ENCODE measurements around the gene ADAP1.
"Not testable (repeated sequence)": the region's sequence is repeated elsewhere in the genome, so short reads cannot be mapped to it uniquely, and the experiment has no call there.

Gene ADAP1

GRCh38 chr7:954330-955238, at the start of gene ADAP1:
Gene ADAP1, minus strand, starts transcription at chr7:954680. Its CDS starts 203 bp downstream, at chr7:954477.
- peak; percentile 31 for DNase-seq
- in situ Hi-C loops (cut with MboI; ENCODE audit: low pct_unique_long_range_greater_than_20kb, low sequenced_read_pairs) = no loop called here

DNA sequence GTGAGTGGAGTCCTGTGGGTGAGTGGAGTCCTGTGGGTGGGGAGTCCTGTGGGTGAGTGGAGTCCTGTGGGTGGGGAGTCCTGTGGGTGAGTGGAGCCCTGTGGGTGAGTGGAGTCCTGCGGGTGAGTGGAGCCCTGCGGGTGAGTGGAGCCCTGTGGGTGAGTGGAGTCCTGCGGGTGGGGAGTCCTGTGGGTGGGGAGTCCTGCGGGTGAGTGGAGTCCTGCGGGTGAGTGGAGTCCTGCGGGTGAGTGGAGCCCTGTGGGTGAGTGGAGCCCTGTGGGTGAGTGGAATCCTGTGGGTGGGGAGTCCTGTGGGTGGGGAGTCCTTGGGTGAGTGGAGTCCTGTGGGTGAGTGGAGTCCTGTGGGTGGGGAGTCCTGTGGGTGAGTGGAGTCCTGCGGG, 48.0 kb upstream of the ADAP1 start:
- DNase-seq; in situ Hi-C loops (cut with MboI; ENCODE audit: low pct_unique_long_range_greater_than_20kb, low sequenced_read_pairs): not testable (repeated sequence)

DNA sequence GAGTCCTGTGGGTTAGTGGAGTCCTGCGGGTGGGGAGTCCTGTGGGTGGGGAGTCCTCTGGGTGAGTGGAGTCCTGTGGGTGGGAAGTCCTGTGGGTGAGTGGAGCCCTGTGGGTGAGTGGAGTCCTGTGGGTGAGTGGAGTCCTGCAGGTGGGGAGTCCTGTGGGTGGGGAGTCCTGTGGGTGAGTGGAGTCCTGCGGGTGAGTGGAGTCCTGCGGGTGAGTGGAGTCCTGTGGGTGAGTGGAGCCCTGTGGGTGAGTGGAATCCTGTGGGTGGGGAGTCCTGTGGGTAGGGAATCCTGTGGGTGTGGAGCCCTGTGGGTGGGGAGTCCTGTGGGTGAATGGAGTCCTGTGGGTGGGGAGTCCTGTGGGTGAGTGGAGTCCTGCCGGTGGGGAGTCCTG, 47.5 kb upstream of the ADAP1 start:
- in situ Hi-C loops (cut with MboI; ENCODE audit: low pct_unique_long_range_greater_than_20kb, low sequenced_read_pairs) = not testable (repeated sequence)

GRCh38 chr7:1001069-1001770, 46.7 kb upstream of the ADAP1 start:
- in situ Hi-C loops (cut with MboI; ENCODE audit: low pct_unique_long_range_greater_than_20kb, low sequenced_read_pairs); DNase-seq: not testable (repeated sequence)

More for the DNA sequence above, 47.5 kb upstream of the ADAP1 start:
- DNase-seq = not testable (repeated sequence)

GRCh38 chr7:999941-1000935, 45.8 kb upstream of the ADAP1 start:
- in situ Hi-C loops (cut with MboI; ENCODE audit: low pct_unique_long_range_greater_than_20kb, low sequenced_read_pairs) = no loop called here

DNA sequence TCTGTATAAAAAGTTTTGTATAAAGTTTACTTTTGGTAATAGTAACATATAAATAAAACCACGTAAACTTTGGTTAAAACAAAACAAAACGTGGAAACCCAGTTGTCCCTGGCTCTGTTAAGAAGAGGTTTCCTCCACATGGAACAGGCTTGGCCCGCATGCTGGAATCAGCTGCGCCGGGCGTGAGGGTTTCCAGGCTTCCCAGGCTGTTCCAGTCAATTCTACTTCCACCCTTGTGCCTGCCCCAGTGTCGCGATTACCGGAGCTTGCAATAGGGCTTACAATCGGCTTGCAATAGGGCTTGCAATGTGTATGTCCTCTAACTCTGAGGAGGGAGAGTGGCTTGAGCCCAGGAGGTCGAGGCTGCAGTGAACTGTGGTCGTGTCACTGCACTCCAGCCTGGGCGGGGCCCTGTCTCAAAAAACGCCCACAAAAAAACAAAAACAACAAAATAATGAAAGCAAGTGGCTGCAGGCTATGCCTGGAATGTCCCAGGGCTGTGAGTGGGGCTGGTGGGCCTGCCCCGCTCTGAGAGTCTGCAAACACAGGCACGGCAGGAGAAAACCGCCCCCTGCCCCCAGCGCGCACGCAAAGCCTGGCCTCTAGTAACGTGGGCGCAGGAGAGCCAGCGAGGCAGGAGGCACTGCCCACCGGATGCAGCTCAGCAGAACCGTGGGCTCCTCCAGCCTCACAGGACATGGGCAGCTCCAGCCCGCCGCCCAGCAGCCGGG, 44.8 kb upstream of the ADAP1 start:
- in situ Hi-C loops (cut with MboI; ENCODE audit: low pct_unique_long_range_greater_than_20kb, low sequenced_read_pairs) = no loop called here
- no peak for DNase-seq

More at GRCh38 chr7:999941-1000935, 45.8 kb upstream of the ADAP1 start:
- no peak for DNase-seq

- in situ Hi-C loops (cut with MboI; ENCODE audit: low pct_unique_long_range_greater_than_20kb, low sequenced_read_pairs) = no loop called here
- no peak for DNase-seq
Observed at GRCh38 chr7:997404-998395, 43.2 kb upstream of the ADAP1 start.

- in situ Hi-C loops (cut with MboI; ENCODE audit: low pct_unique_long_range_greater_than_20kb, low sequenced_read_pairs) = no loop called here
- DNase-seq = no peak
Observed at GRCh38 chr7:996079-996872, 41.8 kb upstream of the ADAP1 start.

GRCh38 chr7:995571-995970, 41.1 kb upstream of the ADAP1 start:
- no peak for DNase-seq
- in situ Hi-C loops (cut with MboI; ENCODE audit: low pct_unique_long_range_greater_than_20kb, low sequenced_read_pairs) = no loop called here

DNA sequence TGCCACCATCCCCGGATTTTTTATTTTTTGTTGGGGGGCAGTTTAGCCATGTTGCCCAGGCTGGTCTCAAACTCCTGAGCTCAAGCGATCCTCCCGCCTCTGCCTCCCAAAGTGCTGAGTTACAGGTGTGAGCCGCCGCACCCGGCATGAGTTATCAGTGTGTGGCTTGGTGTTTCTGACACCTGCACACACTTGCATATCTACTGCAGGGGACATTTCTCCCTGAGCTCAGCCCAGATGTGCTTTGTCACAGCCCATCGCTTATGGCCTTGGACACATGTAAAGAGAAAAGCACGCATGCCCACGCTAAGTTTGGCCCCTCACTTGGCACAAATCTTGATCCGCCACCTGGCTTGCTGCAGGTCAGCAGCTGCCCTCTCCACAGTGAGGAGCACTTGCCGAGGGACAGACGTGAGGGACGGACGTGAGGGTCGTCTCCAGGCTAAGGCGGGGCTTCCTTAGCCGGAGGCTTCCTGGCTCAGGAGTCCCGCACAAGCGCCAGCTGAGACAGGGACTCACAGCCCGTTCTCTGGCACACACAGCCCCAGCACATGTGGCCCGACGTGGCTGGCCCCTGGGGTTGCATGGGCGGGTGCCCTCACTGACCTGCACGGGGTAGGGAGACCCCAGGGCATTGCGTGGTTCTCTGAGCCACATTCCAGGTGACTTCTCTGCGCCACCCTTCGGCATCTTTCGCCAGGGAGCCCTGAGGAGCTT, 40.3 kb upstream of the ADAP1 start:
- DNase-seq = no peak
- in situ Hi-C loops (cut with MboI; ENCODE audit: low pct_unique_long_range_greater_than_20kb, low sequenced_read_pairs) = no loop called here

DNA sequence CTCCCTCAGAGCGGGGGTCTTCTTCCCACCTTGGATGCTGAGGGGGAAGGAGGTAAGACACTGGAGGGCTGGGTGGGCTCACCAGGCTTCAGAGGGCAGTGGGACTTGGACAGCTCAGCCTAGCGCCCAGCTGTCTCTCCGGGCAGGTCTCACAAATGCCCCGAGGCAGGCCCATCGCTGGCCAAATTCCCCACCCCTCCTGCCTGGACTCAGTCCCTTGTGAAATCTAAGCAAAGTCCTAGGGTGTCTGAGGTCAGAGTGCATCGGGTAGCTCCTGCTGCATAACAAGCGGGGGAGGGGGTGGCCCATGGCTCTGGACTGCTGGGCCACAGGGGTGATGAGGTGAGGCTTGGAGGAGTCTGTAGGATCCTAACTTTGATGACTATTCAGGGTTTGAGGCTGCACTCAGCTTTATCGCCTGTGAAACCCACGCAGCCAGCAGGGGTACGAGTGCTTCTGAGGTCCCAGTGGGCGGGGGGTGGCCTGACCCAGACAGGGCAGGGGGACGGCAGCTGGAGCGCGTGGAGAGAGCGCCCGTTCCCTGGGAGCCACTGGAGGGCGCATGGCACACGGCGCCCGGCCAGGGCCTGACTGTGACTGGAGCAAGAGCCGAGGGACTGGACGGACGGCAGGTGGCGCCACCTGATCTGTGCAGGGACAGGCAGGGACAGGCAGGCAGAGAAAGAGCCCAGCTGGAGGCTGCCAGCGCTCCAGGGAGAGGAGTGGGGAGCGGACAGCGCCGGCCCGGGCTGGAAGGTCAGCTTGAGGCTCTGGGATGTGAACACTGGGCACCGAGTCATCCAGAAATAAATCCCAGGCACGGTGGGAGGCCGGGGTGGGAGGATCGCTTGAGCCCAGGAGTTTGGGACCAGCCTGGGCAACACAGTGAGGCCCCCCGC, 38.5 kb upstream of the ADAP1 start:
- in situ Hi-C loops (cut with MboI; ENCODE audit: low pct_unique_long_range_greater_than_20kb, low sequenced_read_pairs) = no loop called here
- peak; percentile 96 for DNase-seq

DNA sequence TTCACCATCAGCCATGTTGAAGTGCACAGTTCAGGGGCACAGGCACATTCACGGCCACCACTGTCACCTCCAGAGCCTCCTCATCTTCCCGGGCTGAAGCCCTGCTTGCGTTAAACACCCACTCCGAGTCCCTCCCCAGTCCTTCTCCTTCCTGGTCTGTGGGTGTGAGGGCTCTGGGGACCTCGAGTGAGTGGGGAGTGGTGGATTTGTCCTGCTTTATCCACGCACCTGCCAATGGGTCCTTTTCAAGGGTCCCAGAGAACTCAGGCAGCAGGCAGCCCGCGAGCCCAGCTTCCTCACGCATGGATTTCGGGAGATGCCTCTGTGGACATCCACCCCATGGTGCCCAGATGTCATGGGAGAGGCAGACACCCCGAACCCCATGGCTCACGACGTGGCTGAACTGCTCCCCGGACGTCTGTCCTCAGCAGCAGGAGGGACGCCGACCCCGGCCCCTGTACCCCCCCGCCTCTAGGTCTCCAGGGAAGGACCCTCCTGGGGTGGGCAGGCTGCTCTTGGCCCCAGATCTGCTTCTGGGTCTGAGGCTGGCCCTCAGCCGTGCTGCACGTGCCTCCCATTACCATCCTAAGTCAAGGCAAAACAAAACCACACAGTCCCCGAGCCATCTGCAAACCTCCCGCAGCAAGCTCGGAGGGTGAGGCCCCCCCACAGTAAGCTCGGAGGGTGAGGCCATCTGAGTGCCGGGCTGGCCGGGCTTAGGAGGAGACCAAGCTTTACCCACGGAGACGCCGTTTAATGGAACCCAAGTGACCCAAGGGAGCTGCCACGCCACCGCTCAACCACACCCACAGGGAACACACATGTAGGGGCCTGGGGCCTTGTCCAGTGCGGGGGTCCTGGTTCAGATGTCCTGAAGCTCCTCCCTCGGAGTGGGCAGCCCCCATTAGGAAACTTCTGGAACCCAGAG, 37.5 kb upstream of the ADAP1 start:
- DNase-seq = no peak
- in situ Hi-C loops (cut with MboI; ENCODE audit: low pct_unique_long_range_greater_than_20kb, low sequenced_read_pairs) = no loop called here

GRCh38 chr7:990933-991728, 36.7 kb upstream of the ADAP1 start:
- DNase-seq = no peak
- in situ Hi-C loops (cut with MboI; ENCODE audit: low pct_unique_long_range_greater_than_20kb, low sequenced_read_pairs) = no loop called here
